Kidney epithelial cell (primary cell): ENCODE data around the gene EIF3F. TPM values are rescaled to one million over a fixed set of nuclear protein-coding genes. Genes with fewer than 3 reads are reported as not detected.

ENCODE experiments used
- DNase-seq: peaks from one replicate; pipeline ENCODE4 v3.0.0-alpha.2; 2010; ENCODE audit warnings: low read depth
- H3K27me3 ChIP-seq: 2 replicates; pipeline ENCODE4 v1.6.0; 2011; ENCODE audit warnings: low read length; ENCODE audit not compliant: control insufficient read depth, insufficient read depth
- H3K36me3 ChIP-seq: 2 replicates; pipeline ENCODE4 v1.5.1; 2011; ENCODE audit warnings: low read length; ENCODE audit not compliant: control insufficient read depth, insufficient read depth
- H3K4me3 ChIP-seq: 2 replicates; pipeline ENCODE4 v1.5.1; 2011; ENCODE audit warnings: low read depth, mild to moderate bottlenecking, control low read depth, low read length
- total RNA-seq: library from RNA; depleted of rRNA; stranded (reverse); fragments of >200 nt; gene quantifications from 2 replicates; pipeline ENCODE4 v1.2.3, GENCODE V29; 2015
- TF ChIP-seq, protein P1 (sequence below): IDR thresholded peaks from 2 replicates; pipeline ENCODE4 v1.5.1; 2011; ENCODE audit warnings: mild to moderate bottlenecking, moderate library complexity, low read length, control low read depth, inconsistent platforms; ENCODE audit not compliant: insufficient read depth, poor library complexity, severe bottlenecking

Gene EIF3F
- total RNA-seq, 1 donor from 2014 or later = 334 TPM

DNA sequence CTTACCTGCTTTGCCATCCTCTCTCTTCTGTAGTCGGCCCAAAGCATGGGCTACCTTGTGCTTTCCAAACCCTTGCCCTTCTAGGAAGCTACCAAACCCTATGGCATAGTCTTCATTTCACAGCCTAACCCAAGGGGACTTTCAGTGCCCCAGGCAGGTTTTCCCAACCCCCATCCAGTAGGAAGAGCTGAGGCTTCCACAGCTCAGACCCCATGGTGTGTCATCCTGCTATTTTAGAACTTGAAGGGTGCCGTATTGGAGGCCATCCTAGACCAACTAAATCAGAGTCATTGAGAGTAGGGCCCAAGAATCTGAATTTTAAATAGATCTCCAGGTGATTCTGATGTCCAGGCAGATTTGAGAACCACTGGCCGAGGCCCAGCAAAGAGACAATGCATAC is 61.9 kb downstream of the EIF3F start:
- H3K4me3 ChIP-seq = no peak overlapping the region
- TF ChIP-seq, protein P1, sequence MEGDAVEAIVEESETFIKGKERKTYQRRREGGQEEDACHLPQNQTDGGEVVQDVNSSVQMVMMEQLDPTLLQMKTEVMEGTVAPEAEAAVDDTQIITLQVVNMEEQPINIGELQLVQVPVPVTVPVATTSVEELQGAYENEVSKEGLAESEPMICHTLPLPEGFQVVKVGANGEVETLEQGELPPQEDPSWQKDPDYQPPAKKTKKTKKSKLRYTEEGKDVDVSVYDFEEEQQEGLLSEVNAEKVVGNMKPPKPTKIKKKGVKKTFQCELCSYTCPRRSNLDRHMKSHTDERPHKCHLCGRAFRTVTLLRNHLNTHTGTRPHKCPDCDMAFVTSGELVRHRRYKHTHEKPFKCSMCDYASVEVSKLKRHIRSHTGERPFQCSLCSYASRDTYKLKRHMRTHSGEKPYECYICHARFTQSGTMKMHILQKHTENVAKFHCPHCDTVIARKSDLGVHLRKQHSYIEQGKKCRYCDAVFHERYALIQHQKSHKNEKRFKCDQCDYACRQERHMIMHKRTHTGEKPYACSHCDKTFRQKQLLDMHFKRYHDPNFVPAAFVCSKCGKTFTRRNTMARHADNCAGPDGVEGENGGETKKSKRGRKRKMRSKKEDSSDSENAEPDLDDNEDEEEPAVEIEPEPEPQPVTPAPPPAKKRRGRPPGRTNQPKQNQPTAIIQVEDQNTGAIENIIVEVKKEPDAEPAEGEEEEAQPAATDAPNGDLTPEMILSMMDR = no peak
- DNase-seq = no peak
- no peaks in the 10 kb centered on the region for H3K36me3 ChIP-seq
- no peaks in the 10 kb centered on the region for H3K27me3 ChIP-seq

Other genes starting within 250 kb of the EIF3F start
- gene OR5P2, start 190.4 kb upstream of the EIF3F start, total RNA-seq = not detected in 2 replicates
- gene OR5P3, start 156.5 kb upstream of the EIF3F start, total RNA-seq = not detected in 2 replicates
- gene OR10A6, start 56.1 kb upstream of the EIF3F start, total RNA-seq = not detected in 2 replicates
- gene OR10A3, start 45.6 kb upstream of the EIF3F start, total RNA-seq = not detected in 2 replicates
- not detected in 2 replicates for gene NLRP10, start 21.9 kb upstream of the EIF3F start, total RNA-seq
- gene TUB, start 93.9 kb downstream of the EIF3F start, total RNA-seq = 3.3 and 3.6 TPM in 2 replicates
- gene RIC3, start 181.7 kb downstream of the EIF3F start, total RNA-seq = 10.2 and 19.5 TPM in 2 replicates